HepG2 (cell line): Measurements from ENCODE around the gene SLCO2B1. TPM values are rescaled to one million over a fixed set of nuclear protein-coding genes. Genes with fewer than 3 reads are reported as not detected.

ENCODE experiments used
- ATAC-seq: fragments of 200-7000 bp; cut with Tn5 transposase; 3 replicates; pipeline ENCODE4 v1.9.1; 2020; ENCODE audit warnings: mild to moderate bottlenecking, moderate library complexity
- BruUV-seq: library from RNA; stranded (reverse); fragments of 400-500 nt; replicated peaks from 2 replicates; lab custom pipeline; 2021; lab: Mats Ljungman, UMichigan
- CTCF ChIA-PET: fragments of 300-600 bp; formaldehyde crosslinking; extraction: SDS; loops from one replicate; lab custom pipeline; 2021; ENCODE audit warnings: low total read pairs, inconsistent platforms, low intra/inter-chr PET ratio; lab: Yijun Ruan, JAX
- POLR2A ChIA-PET: fragments of 350-600 bp; sonication (Branson Sonifier 250); formaldehyde crosslinking; loops from one replicate; lab custom pipeline; 2020; ENCODE audit warnings: antibody characterized with exemption, inconsistent platforms; lab: Yijun Ruan, JAX
- DNase-seq: peaks from one replicate; pipeline ENCODE4 v3.0.0-alpha.2; 2015; ENCODE audit warnings: low spot score
- FAIRE-seq: peaks from 3 replicates; lab custom pipeline; 2011; peaks lifted over from hg19 to GRCh38; lab: Jason Lieb, UNC
- H2AFZ ChIP-seq: one replicate; pipeline ENCODE4 v1.6.1; 2011; ENCODE audit warnings: low read length, inconsistent platforms
- H3K27ac ChIP-seq: fragments of 300-600 bp; 3 replicates; pipeline ENCODE4 v1.8.0; 2011; ENCODE audit warnings: mixed run types, mild to moderate bottlenecking, mixed read lengths, low read length, inconsistent platforms; ENCODE audit not compliant: insufficient read depth; ENCODE audit errors: extremely low read length
- H3K27me3 ChIP-seq, 2 experiments: fragments of 200-600 bp in 1 of 2; 2 replicates in 1 of 2; 3 replicates in 1 of 2; pipeline versions ENCODE4 v1.6.0 to v1.8.0; 2011; ENCODE audit warnings: low read length in 2 of 2, mild to moderate bottlenecking in 2 of 2, moderate library complexity in 2 of 2, inconsistent platforms in 1 of 2; ENCODE audit not compliant: insufficient read depth in 2 of 2, control insufficient read depth in 1 of 2
- H3K36me3 ChIP-seq, 2 experiments: fragments of 200-600 bp in 1 of 2; replicated peaks in 1 of 2; 2 replicates in 1 of 2; 3 replicates in 1 of 2; pipeline versions ENCODE4 v1.5.1 to v1.8.0; 2011; ENCODE audit warnings: low read length in 2 of 2, inconsistent platforms in 1 of 2; ENCODE audit not compliant: insufficient read depth in 2 of 2, control insufficient read depth in 1 of 2
- H3K4me1 ChIP-seq: 2 replicates; pipeline ENCODE4 v1.5.1; 2012; ENCODE audit warnings: low read length, inconsistent platforms; ENCODE audit not compliant: insufficient read depth
- H3K4me2 ChIP-seq: 2 replicates; pipeline ENCODE4 v1.6.0; 2011; ENCODE audit warnings: low read depth, low read length, inconsistent platforms
- H3K4me3 ChIP-seq, 3 experiments: fragments of 200-600 bp in 1 of 3; sonication (generic), shearing (Covaris generic) in 1 of 3; replicated peaks in 1 of 3; 2 replicates each; pipeline ENCODE4 v1.5.1; 2011 to 2016; ENCODE audit warnings: low read length in 3 of 3, inconsistent platforms in 2 of 3, low read depth in 2 of 3, mild to moderate bottlenecking in 2 of 3, control low read depth in 1 of 3, mixed read lengths in 1 of 3; ENCODE audit not compliant: insufficient read depth in 1 of 3
- H3K79me2 ChIP-seq: one replicate; pipeline ENCODE4 v1.6.1; 2011; ENCODE audit warnings: low read length, inconsistent platforms; ENCODE audit not compliant: insufficient read depth
- H3K9ac ChIP-seq: 2 replicates; pipeline ENCODE4 v1.6.0; 2011; ENCODE audit warnings: mild to moderate bottlenecking, low read depth, low read length, inconsistent platforms; ENCODE audit not compliant: insufficient read depth
- H3K9me3 ChIP-seq: 2 replicates; pipeline ENCODE4 v1.5.1; 2012; ENCODE audit warnings: mild to moderate bottlenecking, low read length
- H4K20me1 ChIP-seq: 2 replicates; pipeline ENCODE4 v1.6.0; 2011; ENCODE audit warnings: inconsistent platforms, mild to moderate bottlenecking, low read length, moderate library complexity; ENCODE audit not compliant: insufficient read depth
- CBX2 ChIP-seq, 2 experiments: fragments of 200-600 bp in 1 of 2; sonication (generic); formaldehyde crosslinking in 1 of 2; IDR thresholded peaks; 2 replicates each; pipeline versions ENCODE4 v1.7.0 to v1.8.1; 2018 to 2022; ENCODE audit warnings: low read depth in 2 of 2, low read length in 1 of 2, mild to moderate bottlenecking in 1 of 2, missing genetic modification reagents in 1 of 2
- ZNF496 ChIP-seq: sonication (generic); formaldehyde crosslinking; IDR thresholded peaks from 2 replicates; pipeline ENCODE4 v1.8.1; 2023; ENCODE audit warnings: mild to moderate bottlenecking, moderate library complexity, missing genetic modification reagents; ENCODE audit not compliant: insufficient replicate concordance
- WGBS: methylation state at CpG from one replicate; pipeline ENCODE4 v1.1.6; 2017; ENCODE audit warnings: low lambda C conversion rate; 5-methylcytosine and 5-hydroxymethylcytosine counted together
- in situ Hi-C: cut with HindIII; loops from 2 replicates; pipeline ENCODE4 v1.10.0; 2017; ENCODE audit warnings: low pct_unique_long_range_greater_than_20kb; ENCODE audit not compliant: extremely low pct_ligation_motif_present
- intact Hi-C: fragments of 100-400 bp; cut with micrococcal nuclease; formaldehyde crosslinking; loops from one replicate; pipeline ENCODE4 v1.10.0; 2022; ENCODE audit not compliant: unreplicated experiment
- polyA plus RNA-seq, 8 experiments: library from polyadenylated mRNA; depleted of rRNA in 3 of 8; stranded (reverse) in 7 of 8; unstranded in 1 of 8; fragments of >200 nt; fragmentation: Illumina TruSeq in 4 of 8; extraction: Trizol in 4 of 8; gene quantifications; 2 replicates each; pipeline versions ENCODE4 v1.2.1 to v1.2.3, GENCODE V29; 2011 to 2016; ENCODE audit warnings: low read depth in 4 of 8, missing spikeins in 1 of 8, mixed read lengths in 1 of 8; ENCODE audit not compliant: insufficient read depth in 1 of 8
- total RNA-seq, 5 experiments: library from RNA; depleted of rRNA; stranded (reverse); fragments of >200 nt; fragmentation: Illumina TruSeq; extraction: Trizol; gene quantifications; 2 replicates each; pipeline ENCODE4 v1.2.3, GENCODE V29; 2016; ENCODE audit warnings: low read depth in 1 of 5
- TF ChIP-seq, protein P1 (sequence below): sonication (generic); formaldehyde crosslinking; IDR thresholded peaks from 2 replicates; pipeline ENCODE4 v1.5.0; 2020; ENCODE audit warnings: missing genetic modification reagents
- TF ChIP-seq, protein P2 (sequence below): sonication (generic); formaldehyde crosslinking; IDR thresholded peaks from 2 replicates; pipeline ENCODE4 v1.5.0; 2020; ENCODE audit warnings: mild to moderate bottlenecking, missing genetic modification reagents, borderline replicate concordance

SLCO2B1 gene
- total and polyA plus RNA-seq, 2 of the 13 experiments (the other 11 are each of a cell fraction or from before 2014, with no cell fraction given): 15.3 to 19.8 TPM

DNA sequence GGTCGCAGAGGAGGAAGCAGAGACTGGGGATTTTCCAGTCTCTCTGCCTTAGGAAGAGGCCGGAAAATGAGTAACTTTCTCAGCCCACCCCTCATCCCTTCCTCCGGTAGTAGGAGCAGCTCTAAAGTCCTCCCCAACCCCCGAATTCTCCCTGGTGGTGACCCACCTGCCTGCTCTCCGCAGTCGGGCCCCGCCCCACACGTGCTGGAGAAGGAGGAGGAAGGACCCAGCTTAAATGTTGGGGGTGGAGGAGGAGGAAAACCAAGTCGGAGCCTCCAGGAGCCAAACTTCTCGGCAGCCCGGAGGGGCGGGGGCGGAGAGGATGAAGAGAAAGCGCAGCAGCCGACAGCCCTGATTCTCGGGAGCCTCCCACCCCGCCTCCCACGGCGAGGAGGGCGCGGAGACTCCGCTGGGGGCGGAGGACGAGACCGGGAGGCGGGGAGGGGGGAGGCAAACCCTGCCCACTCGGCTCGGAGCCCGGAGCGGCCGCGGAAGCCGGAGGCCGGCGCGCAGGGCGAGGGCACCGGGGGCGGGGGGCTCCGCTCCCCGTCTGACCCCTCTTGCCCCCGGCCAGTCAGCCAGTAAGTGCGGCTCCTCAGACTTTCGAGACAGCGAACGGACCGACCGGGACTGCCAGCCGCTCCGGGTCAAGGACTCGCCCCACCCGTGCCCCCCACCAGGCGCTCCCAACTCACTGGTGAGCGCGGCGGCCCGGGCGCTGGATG lies 89.6 kb downstream of the SLCO2B1 start, which contains the start of gene TPBGL:
Gene TPBGL, plus strand, starts transcription at position 464 of the 725 bp plus-strand sequence. CDS start 276 bp downstream, outside the sequence.
- Histone ChIP-seq H3K27me3 (peaks cover 15 to 56% of the 10 kb centered on the region in 2 experiments; a peak in 4 of 5 replicates), H3K4me2 (peak within 1 kb of the TSS; percentile 79), H3K9ac (no peak within 1 kb of the TSS), H2AFZ (no peak within 1 kb of the TSS)
- no peak for ATAC-seq
- CTCF ChIA-PET: interaction anchor here (0.9 to 2.4 kb wide), 5 partner anchors 8 to 217 kb away, joined by 3 to 43 read pairs (median 6); no protein-coding TSS in a partner anchor
- FAIRE-seq: no peak
- TF ChIP-seq ZNF496 (CRISPR knock-in tag) (no peak), CBX2 (IDR thresholded peaks at IDR 0.05; ENCODE audit: low read depth, low read length) (no peak), CBX2 (CRISPR knock-in tag; IDR thresholded peaks at IDR 0.05; ENCODE audit: low read depth) (no peak)
- TF ChIP-seq, protein P1, sequence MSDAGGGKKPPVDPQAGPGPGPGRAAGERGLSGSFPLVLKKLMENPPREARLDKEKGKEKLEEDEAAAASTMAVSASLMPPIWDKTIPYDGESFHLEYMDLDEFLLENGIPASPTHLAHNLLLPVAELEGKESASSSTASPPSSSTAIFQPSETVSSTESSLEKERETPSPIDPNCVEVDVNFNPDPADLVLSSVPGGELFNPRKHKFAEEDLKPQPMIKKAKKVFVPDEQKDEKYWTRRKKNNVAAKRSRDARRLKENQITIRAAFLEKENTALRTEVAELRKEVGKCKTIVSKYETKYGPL (CRISPR knock-in tag): no peak
- TF ChIP-seq, protein P2, sequence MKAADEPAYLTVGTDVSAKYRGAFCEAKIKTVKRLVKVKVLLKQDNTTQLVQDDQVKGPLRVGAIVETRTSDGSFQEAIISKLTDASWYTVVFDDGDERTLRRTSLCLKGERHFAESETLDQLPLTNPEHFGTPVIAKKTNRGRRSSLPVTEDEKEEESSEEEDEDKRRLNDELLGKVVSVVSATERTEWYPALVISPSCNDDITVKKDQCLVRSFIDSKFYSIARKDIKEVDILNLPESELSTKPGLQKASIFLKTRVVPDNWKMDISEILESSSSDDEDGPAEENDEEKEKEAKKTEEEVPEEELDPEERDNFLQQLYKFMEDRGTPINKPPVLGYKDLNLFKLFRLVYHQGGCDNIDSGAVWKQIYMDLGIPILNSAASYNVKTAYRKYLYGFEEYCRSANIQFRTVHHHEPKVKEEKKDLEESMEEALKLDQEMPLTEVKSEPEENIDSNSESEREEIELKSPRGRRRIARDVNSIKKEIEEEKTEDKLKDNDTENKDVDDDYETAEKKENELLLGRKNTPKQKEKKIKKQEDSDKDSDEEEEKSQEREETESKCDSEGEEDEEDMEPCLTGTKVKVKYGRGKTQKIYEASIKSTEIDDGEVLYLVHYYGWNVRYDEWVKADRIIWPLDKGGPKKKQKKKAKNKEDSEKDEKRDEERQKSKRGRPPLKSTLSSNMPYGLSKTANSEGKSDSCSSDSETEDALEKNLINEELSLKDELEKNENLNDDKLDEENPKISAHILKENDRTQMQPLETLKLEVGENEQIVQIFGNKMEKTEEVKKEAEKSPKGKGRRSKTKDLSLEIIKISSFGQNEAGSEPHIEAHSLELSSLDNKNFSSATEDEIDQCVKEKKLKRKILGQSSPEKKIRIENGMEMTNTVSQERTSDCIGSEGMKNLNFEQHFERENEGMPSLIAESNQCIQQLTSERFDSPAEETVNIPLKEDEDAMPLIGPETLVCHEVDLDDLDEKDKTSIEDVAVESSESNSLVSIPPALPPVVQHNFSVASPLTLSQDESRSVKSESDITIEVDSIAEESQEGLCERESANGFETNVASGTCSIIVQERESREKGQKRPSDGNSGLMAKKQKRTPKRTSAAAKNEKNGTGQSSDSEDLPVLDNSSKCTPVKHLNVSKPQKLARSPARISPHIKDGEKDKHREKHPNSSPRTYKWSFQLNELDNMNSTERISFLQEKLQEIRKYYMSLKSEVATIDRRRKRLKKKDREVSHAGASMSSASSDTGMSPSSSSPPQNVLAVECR (CRISPR knock-in tag): 0 out of 2 replicates have a peak, but pooled peaks have one; percentile 0
- TF ChIP-seq, all 625 proteins: peak for 1
- Histone ChIP-seq H3K27ac (no peak within 1 kb of the TSS), H3K79me2 (no peaks in the 10 kb centered on the region), H3K9me3 (no peaks in the 10 kb centered on the region), H3K36me3 (no peaks in the 10 kb centered on the region), H3K4me1 (peaks cover 15% of the 10 kb centered on the region; the same call in 1 of the 2 replicates), H3K4me3 (peak within 1 kb of the TSS; percentile 44 to 74 (median 46); a peak in 5 of 6 replicates), H4K20me1 (0 out of 2 replicates have a peak, but pooled peaks cover 2% of the 10 kb centered on the region)
- no peak for DNase-seq
- in situ Hi-C loops (loop anchor here (10.0 kb wide), 1 partner anchor 306 kb away; no protein-coding TSS in a partner anchor), intact Hi-C loops (loop anchor here (2.0 kb wide), 1 partner anchor 100 kb away; no protein-coding TSS in a partner anchor)
- POLR2A ChIA-PET: interaction anchor here (1.8 to 2.5 kb wide), 2 partner anchors 36 to 96 kb away, joined by 6 to 10 read pairs; no protein-coding TSS in a partner anchor
- WGBS: 15% methylated on average over 23 of the region's 58 CpGs
- no TSS peak for BruUV-seq
